Glomerular endothelial cell (primary cell): Measurements from ENCODE around the gene RNF186. TPM values are rescaled to one million over a fixed set of nuclear protein-coding genes. Genes with fewer than 3 reads are reported as not detected.
"Not testable (repeated sequence)": the region's sequence is repeated elsewhere in the genome, so short reads cannot be mapped to it uniquely, and the experiment has no call there.

Experiments
- DNase-seq: peaks from one replicate; pipeline ENCODE4 v3.0.0-alpha.2; 2011; ENCODE audit warnings: low read depth, low spot score; ENCODE audit errors: extremely low read depth
- total RNA-seq: library from RNA; depleted of rRNA; stranded (reverse); fragments of >200 nt; gene quantifications from 2 replicates; pipeline ENCODE4 v1.2.3, GENCODE V29; 2015

RNF186 gene
- not detected in 2 replicates for total RNA-seq

DNA sequence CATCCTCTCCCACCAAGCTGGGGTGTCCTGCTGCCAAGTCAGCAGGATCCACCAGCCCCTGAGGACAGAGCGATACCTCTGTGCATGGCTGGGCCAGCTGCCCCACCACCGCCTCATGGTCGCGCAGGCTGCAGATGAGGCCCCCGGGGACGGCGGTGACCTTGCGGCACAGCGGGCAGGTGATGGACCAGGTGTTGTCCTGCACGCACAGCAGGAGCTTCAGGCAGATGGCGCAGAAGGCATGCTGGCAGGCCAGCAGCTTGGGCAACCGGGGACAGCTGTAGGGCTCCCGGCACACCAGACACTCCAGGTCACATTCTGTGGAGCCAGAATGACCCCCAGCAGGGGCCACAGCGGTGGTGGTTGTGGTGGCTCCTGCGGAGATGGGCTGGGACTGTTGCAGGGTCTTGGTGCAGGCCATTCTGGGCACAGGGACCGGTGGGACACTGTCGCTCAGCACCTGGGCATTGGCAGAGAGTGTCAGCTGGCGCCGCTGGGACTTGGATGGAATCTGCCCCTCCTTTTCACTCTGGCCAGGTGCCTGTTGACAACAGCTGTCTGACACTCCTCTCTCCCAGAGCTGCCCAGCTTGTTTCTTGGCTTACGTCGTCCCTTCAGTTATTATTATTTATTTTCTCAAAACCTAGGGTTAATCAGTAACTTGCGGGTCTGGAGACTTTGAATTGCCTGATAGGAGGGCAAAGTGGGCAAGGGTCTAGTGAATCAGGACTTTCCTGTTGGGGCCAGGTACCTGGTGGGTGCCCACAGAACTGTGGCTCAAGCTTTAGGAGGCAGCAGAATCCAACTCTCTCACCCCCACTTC lies at the start of gene RNF186:
RNF186 (minus strand) TSS at position 603 of the 823 bp plus-strand sequence; CDS start at position 421, 182 bp downstream.
- DNase-seq, result no peak

- DNase-seq, result no peak
Observed at GRCh38 chr1:19864570-19865160, 49.6 kb upstream of the RNF186 start.

DNA sequence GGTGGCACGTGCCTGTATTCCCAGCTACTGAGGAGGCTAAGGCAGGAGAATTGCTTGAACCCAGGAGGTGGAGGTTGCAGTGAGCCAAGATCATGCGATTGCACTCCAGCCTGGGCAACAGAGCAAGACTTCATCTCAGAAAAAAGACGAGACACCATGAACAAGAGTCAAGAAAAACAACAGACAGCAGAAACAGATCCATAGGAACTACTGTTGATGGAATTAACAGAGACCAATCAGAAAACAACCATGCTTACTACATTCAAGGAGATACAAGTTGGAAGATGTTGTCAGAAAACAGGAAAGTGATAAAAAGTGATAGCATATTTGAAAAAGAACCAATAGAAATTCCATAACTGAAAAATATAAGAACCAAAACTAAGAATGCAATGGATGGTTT lies 47.9 kb upstream of the RNF186 start:
- DNase-seq, result no peak

DNA sequence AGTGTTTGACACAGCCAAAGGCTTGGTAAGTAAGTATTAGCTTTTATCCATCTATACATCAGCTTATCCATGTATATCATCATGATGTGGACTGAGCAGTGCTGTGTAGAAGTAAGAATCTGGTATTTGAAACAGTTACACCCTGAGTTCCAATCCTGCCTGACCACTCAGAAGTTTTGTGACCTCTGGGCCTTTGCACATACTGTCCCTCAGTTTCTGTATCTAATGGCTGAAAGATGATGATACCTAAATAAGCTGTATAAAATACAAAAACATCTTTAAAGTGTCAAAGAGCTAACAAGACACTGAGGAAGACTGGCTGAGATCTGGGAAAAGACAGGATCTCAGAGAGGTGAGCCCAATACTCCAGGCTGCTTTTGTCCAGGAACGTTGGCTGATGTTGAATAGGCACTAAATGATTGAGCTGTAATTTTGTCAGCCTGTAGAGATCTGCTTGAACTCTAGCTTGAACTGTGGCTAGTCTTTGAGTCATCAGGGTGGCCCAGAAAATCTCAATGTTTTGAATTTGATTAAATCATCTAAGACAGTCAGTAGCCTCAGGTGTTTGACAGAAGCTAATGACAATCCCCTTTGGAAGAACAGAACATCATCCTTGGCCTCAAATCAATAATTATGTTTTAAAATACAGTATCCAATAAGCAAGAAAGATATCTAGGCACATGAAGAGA lies 46.9 kb upstream of the RNF186 start:
- no peak for DNase-seq

DNA sequence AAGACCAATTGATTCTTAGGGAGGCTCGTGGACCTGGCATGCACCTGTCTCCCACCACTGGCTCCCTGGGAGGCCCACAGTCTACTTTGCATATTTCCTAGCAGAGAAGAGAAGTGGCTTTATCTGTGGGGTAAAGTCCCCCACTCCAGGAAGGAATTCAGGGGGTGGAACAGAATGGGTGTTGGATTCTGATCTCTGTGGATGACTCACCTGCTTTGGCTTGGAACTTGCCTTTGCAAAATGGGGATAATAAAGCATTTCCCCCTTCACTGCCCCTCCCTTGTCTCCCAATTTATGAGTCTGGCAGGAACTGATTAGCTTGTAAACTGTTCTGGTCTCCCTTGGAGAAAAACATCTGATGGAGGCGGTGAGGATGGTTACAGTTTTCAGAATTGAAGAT lies 46.0 kb upstream of the RNF186 start:
- no peak for DNase-seq

DNA sequence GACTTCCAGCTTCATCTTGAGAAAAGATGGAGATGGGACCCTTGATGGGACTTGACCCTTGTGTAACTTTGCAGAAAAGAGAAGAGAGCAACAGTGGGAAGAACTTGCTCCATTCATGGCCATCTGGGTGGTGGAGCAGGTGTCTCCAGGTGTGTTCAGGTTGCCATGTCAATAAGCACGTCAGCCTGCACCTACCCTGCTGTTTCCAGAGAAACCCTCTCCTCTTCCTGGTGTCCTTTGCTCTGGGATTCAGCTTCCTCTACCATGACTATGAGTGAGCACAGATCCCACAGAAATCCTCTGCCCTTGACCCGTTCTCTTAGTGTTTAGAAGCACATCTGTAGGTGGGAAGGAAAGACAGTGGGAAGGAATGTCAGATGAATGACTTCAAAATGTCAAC lies 45.3 kb upstream of the RNF186 start:
- DNase-seq, result no peak

DNA sequence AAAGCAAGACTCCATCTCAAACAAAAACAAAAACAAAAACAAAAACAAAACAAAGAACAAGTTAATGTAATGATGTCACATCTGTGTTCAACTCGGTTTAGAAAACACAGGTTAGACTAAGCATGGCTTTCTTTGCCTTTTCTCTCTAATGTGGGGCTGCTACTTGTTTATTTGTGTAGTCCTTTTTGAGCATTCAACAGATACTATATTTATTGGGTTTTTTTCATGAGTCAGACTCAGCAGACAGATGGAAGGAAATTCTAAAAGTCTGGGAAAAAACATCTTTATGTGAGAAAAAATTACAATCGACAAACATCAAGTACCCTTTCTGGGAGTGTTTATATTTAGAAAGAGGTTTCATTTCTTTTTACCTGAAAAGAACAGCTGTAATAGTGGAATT lies 44.8 kb upstream of the RNF186 start:
- DNase-seq, result no peak

- DNase-seq, result no peak
Observed at GRCh38 chr1:19858893-19859292, 43.8 kb upstream of the RNF186 start.

DNA sequence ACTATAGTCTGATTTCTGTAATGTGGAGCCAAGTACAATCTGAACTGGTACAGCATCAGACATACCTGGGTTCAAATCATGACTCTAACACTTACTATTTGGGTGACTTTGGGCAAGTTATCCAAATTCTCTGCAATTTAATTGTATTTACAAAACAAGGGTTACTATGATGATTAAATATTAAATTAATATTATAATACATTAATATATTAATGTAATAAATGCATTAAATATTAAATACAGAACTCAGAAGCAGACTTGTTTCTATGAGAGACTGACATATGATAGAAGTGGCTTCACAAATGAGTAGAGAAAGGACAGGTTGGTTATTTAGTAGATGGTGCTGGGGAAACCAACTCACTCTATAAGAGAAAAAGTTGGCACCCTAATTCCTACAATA lies 39.8 kb upstream of the RNF186 start:
- DNase-seq, result no peak

DNA sequence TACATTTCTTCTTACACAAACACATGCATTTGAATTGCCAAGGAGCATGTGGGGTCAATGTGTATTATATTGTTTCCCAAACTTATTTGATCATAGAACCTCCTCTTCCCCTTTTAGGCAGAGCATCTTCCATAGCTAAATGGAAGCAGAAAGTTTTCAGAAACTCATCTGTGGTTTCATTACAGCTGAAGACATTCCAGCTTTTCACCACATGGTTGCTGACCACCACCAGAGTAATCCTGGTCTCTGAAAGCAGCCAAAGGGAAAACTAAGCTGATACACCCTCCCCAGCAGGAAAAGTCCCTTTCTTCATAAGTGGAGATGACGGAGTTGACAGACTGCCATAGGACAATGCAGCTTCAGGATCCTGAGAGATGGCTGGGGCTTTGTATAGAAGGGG lies 37.0 kb upstream of the RNF186 start:
- no peak for DNase-seq

GRCh38 chr1:19850214-19850613 lies 35.1 kb upstream of the RNF186 start:
- DNase-seq, result no peak

DNA sequence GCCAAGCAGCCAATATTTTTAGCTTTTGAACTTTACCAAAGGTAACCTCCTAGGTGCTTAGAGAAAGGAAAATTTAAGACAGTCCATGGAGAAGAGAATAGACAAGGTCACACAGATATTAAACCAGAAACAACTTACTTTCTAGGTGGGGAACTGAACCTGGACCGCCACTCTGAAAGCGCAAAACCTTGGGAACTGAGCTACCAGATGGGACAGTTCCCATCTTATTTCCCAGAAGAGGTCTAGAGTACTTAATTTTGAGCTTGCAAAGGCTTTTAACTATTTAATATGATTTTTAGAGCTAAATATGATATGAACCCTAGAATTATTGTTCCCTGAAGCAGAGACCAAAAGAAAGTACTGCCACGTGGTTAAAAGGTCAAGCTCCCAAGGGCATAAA lies 34.2 kb upstream of the RNF186 start:
- DNase-seq, result not testable (repeated sequence)

DNA sequence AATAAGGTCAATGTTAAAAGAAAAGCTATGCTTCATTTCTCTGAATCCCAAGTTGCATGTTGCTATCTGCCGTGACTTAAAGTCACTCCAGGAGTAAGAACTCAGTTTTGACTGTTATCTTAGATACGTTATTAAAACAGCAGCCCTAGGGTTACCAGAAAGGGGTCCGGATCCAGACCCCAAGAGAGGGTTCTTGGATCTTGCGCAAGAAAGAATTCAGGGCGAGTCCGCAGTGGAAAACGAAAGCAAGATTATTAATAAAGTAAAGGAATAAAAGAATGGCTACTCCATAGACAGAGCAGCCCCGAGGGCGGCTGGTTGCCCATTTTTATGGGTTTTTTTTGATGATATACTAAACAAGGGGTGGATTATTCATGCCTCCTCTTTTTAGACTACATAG lies 32.3 kb upstream of the RNF186 start:
- not testable (repeated sequence) for DNase-seq

DNA sequence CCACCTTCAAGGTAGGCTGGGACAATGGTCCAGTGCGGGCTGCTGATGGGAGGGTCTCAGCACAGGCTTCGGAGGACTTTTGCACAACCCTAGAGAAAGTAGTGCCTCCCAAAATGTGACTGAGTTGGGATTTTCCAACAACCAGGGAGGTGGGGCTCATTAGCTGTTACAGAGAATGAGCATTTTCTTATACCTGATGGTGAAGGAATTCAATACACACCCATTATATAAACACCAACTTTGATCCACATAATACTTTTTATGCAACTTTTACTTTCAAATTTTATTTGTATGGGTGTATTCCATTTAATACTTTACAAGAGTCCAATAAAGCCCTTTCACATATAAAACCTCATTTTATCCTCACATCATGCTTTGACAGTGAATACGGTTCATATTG lies 31.3 kb upstream of the RNF186 start:
- no peak for DNase-seq

- DNase-seq, result no peak
Observed at GRCh38 chr1:19845555-19845954, 30.5 kb upstream of the RNF186 start.

DNA sequence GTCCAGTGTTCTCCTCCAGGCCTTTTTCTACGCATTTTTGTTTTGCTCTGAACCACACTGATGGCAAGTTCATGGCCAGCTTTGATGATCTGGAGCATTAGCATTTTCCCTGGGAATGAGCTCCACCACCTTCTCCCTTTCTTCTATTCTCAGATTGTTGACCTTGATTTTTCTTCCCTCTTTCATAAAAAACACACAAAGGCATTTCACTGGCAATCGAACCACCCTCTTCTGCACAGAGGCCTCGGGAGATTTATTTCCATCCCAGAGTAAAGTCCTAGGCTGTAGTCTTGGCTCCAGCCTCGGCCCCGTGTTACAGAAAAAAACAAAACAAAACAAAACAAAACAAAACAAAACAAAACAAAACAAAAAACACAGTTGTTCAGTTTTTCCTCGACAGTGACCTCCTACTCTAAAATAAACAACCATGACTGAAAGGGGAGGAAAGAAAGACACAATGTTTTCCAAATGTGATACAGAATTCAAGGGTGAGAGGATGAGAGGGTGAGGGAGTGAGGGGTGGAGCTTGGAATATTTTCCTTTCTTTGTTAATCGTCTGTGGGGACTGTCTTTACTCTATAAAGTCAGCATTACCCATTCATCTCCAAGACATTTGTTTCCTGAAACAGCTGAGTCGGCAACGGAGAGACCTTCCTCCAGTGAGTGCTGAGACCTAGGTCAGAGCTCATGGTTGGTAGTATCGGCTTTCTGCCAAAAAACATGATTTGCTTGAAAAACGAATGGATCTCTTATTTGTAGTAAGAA lies 29.8 kb upstream of the RNF186 start:
- DNase-seq, result no peak

DNA sequence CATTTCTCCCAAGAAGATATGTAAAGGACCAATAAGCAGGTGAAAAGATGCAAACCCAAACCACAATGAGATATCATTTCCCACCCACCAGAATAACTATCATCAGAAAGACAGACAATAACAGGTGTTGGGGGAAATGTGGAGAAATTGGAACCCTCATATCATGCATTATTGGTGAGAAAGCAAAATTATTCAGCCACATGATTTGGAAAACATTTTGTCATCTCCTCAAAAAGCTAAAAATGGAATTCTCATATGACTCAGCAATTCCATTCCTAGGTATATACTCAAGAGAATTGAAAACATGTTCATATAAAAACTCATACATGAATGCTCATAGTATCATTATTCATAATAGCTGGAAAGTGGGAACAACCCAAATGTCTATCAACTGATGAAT lies 25.1 kb upstream of the RNF186 start:
- no peak for DNase-seq

- no peak for DNase-seq
Observed at GRCh38 chr1:19837866-19838265, 22.8 kb upstream of the RNF186 start.

- no peak for DNase-seq
Observed at GRCh38 chr1:19835578-19835977, 20.5 kb upstream of the RNF186 start.

- DNase-seq, result no peak
Observed at GRCh38 chr1:19831441-19831840, 16.4 kb upstream of the RNF186 start.

DNA sequence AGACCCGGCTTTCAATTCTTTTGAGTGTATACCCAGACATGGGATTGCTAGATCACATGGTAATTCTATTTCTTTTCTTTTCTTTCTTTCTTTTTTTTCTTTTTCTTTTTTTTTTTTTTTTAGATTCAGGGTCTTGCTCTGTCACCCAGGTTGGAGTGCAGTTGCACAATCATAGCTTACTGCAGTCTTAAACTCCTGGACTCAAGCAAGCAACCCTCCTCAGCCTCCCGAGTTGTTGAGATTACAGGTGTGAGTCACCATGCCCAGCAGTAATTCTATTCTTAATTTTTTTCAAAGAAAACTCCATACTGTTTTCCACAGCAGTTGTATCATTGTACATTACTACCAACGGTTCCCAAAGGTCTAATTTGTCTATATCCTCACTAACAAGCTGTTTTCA lies 13.5 kb upstream of the RNF186 start:
- no peak for DNase-seq
